ENCODE results near the gene USP13.
"Not testable (repeated sequence)": the region's sequence is repeated elsewhere in the genome, so short reads cannot be mapped to it uniquely, and the experiment has no call there.

The USP13 gene, protein sequence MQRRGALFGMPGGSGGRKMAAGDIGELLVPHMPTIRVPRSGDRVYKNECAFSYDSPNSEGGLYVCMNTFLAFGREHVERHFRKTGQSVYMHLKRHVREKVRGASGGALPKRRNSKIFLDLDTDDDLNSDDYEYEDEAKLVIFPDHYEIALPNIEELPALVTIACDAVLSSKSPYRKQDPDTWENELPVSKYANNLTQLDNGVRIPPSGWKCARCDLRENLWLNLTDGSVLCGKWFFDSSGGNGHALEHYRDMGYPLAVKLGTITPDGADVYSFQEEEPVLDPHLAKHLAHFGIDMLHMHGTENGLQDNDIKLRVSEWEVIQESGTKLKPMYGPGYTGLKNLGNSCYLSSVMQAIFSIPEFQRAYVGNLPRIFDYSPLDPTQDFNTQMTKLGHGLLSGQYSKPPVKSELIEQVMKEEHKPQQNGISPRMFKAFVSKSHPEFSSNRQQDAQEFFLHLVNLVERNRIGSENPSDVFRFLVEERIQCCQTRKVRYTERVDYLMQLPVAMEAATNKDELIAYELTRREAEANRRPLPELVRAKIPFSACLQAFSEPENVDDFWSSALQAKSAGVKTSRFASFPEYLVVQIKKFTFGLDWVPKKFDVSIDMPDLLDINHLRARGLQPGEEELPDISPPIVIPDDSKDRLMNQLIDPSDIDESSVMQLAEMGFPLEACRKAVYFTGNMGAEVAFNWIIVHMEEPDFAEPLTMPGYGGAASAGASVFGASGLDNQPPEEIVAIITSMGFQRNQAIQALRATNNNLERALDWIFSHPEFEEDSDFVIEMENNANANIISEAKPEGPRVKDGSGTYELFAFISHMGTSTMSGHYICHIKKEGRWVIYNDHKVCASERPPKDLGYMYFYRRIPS

DNA sequence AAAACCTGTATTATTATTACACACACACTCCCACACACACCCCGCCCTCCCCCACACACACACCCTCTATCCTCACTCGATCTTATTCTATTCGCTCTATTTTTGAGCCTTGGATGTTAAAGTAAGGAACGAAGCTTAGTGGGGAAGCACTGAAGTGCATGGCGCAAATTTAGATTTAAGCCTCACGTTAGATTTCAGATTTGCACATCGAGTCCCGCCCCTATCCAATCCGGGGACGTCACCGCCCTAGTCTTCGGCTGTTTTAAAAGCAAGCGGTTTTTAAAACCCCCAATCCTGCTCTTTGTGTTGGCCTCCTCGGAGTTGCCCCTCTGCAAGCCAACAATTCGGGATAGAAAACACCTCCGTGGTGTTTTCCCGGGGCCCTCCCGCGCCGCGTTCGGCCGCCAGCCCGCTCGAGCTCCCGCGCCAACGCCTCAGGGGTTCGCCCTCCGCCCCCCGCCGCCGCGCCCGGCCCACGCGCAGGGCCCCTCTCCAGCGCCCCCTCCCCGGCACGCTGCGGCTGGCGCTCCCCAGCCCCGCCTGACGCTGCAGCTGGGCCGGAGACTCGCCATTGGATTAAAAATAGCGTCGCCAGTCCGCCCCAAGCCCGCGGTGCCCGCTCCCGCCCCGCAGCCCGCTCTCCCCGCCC, at the start of gene USP13:
Gene USP13, plus strand, starts transcription at position 594 of the 649 bp plus-strand sequence. CDS start 186 bp downstream, outside the sequence.
- no peak for DNase-seq

DNA sequence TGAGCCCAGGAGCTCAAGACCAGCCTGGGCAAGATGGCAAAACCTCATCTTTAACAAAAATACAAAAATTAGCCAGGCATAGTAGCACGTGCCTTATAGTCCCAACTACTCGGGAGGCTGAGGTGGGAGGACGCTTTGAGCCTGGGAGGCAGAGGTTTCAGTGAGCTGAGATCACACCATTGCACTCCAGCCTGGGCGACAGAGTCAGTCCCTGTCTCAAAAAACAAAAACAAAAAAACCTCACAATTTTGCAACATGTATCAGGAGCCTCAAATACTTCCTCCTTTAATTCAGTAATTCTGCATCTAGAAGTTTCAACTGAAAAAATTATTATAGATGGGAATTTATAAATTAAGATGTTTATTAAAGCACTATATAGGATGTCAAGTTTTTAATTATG, 49.5 kb upstream of the USP13 start:
- no peak for DNase-seq

DNA sequence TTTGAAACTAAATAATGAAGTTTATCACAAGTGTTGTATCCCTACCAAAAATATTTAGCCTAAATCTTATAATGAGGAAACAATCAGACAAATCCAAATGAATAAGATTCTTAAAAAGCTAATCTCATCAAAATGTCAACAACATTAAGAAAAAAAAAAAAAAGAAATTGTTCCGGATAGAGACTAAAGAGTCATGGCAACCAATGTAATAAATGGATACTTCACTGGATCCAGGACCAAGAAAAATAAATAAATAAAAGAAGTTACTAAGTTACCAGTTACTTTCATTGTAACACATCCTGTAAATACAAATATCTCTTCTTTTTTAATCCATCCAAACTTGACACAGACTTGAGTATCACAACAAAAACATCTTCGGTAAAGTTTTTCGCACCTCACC, 49.0 kb upstream of the USP13 start:
- no peak for DNase-seq

DNA sequence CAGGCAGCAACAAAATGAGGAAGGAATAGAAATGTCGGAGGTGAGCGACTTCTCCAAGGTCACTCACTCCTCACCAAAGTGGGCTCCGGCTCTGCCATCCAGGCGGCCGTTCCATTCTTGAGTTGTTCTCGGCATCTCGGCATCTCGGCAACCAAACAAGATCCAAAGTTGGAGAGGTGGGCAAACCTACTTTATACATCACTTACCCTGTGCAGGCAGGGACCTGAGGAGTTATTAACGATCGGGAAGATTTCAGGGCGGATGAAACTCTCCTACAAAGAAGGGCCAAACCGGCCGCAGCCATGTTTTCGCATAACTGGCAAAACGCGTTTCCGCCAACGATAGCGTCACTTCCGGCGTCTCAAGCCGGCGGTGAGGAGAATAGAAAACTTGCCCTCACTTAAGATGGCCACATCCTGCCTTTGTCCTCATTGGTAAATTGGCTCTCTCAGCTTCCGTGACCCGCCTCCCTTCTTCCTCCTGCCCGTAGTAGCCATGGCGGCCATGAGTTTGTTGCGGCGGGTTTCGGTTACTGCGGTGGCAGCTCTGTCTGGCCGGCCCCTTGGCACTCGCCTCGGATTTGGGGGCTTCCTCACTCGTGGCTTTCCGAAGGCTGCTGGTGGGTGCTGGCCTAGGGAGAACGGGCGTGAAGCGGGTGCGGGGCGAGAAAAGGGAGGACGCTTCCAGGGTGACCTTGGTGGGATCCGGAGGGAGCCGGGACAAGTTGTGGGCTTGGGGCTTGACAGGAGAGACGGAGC, 48.3 kb upstream of the USP13 start, which contains the start of the genes MRPL47 and NDUFB5:
Gene MRPL47, minus strand, starts transcription at position 318 of the 758 bp plus-strand sequence. Its CDS starts 14 bp downstream, at position 304.
Gene NDUFB5, plus strand, starts transcription at position 474 of the 758 bp plus-strand sequence. Its CDS starts 22 bp downstream, at position 496.
- peak; percentile 93 for DNase-seq

DNA sequence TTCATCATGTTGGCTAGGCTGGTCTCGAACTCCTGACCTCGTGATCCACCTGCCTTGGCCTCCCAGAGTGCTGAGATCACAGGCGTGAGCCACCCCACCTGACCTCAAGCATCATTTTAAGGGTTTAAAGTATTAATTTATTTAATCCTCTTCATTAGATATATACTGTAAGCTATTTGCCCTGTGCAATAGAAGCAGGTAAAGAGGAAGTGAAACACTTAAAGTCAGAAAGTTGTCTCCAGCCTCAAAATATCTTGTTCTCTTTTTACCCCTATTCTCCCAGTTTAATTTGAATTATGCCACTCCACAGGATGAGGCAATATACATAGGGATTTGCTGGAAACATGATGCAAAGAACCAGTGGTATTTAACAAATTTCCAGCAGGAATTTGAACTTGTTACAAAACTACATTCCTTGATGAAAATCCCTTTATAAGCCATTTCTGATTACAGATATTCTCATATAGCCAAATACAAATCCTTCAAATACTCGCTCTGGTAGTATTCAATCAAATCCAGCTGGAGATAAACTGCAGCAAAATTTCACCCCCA, 46.2 kb upstream of the USP13 start:
- DNase-seq: no peak

DNA sequence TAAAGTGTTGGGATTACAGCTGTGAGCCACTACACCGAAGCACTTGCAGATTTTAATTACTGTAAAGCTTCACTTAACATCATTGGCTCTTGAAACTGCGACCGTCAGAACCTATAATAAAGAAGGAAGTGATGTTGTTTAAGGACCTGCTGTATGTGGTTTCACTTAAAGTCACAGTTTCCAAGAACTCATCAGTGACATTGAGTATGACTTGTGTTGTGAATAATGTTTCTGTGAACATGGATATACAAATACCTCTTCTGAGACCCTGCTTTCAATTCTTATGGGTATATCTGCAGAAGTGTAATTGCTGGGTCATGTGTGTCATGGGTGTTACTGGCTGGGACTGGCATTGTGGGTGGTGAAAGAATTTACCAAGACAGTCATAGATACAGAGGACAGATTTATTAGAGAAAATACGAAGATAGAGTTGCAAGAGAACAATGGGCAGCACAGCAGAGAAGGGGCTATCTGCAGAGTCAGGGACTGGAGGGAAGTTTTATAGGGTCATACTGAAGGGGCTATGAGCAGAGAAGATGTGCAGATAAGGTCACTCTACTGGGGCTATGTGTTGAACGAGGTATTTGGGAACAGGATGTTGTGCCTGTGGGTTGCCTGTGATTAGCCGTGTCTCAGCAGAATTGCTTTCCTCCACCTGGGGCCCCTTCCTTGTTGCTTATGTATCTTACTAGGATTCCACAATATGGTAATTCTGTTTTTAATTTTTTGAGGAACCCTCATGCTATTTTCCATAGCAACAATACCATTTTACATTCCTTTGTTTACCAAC, 43.7 kb upstream of the USP13 start:
- no peak for DNase-seq

DNA sequence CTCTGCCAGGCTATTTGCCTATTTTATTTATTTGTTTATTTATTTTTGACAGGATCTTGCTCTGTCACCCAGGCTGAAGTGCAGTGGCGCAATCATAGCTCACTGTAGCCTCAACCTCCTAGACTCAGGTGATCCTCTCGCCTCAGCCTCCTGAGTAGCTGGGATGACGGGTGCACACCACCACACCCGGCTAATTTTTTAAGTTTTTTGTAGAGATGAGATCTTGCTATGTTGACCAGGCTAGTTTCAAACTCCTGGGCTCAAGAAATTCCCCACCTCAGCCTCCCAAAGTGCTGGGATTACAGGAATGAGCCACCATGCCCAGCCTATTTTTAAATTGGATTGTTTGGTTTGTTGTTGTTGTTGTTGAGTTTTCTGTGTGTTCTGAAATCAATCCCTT, 42.8 kb upstream of the USP13 start:
- no peak for DNase-seq

DNA sequence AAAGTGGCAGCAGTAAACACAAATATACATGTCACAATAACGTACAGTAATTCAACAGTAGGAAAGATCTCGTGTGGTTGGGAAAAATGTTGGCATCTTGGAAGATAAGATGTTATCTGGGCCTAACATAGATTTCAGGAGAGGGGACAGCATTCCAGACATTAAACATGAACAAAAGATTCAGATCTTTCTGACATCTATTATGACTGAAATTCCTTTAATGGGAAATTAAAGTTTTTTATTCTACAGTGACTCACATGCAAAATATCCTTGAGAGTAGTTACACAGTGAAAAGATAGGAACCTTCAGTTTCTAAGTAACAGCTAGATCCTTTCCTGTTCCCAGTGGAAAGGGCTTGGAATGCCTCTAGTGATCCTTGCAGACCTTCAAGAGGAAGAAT, 39.0 kb upstream of the USP13 start:
- no peak for DNase-seq

DNA sequence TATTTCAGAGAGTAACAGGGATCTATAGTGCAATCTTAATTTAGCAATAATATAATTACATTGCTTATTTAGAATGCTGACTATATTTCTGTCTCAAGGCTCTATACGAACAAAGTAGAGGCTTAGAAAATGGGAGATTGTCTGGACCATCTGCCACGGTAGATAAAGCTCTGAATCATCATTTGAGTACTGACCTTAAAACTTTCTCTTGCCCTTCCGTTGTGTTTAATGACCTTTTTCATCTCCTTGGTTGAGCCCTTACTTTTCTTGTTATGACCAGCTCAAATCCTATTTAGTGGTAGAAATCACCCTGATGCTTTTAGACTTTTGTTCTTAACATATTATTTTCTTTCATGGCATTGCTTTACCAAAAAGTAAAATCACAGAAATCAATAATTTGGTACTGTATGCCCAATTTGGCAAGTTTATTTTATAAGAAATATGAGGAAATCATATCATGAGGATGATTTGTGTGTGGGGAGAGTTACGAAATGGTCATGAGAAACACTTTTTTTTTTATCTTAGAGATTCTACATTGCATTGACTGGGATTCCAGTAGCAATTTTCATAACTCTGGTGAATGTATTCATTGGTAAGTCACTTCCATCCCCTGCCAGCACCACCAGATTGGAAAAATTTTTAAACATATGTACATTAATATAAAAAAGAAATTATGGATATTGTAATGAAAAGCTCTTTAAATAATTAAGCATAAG, 37.2 kb upstream of the USP13 start:
- DNase-seq: no peak

DNA sequence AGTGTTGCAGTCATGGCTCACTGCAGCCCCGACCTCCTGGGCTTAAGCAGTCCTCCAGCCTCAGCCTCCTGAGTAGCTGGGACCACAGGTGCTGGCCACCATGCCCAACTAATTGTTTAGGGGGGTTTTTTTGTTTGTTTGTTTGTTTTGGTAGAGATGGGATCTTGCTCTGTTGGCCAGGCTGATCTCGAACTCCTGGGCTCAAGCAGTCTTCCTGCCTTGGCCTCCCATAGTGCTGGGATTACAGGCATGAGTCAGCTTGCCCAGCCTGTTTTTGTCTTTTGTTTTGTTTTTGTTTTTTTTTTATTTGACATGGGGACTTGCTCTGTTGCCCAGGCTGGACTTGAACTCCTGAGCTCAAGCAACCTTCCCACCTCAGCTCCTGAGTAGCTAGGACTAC, 30.8 kb upstream of the USP13 start:
- DNase-seq: no peak

DNA sequence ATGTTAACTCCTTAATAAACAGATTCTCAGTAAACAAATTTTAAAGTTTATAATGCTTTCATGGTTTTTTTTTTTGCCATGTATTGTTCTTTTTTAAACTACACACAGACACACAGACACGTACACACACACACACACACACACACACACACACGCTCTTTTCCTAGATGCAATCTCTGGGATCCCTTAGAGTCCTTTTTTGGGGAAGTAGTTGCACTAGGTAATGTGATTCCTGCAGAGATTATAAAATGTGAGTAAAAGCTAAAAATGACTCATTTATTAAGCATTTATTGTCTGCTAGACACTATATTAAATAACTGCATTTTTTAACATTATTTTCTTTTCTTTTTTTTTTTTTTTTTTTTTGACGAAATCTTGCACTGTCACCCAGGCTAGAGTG, 28.4 kb upstream of the USP13 start:
- DNase-seq: no peak

DNA sequence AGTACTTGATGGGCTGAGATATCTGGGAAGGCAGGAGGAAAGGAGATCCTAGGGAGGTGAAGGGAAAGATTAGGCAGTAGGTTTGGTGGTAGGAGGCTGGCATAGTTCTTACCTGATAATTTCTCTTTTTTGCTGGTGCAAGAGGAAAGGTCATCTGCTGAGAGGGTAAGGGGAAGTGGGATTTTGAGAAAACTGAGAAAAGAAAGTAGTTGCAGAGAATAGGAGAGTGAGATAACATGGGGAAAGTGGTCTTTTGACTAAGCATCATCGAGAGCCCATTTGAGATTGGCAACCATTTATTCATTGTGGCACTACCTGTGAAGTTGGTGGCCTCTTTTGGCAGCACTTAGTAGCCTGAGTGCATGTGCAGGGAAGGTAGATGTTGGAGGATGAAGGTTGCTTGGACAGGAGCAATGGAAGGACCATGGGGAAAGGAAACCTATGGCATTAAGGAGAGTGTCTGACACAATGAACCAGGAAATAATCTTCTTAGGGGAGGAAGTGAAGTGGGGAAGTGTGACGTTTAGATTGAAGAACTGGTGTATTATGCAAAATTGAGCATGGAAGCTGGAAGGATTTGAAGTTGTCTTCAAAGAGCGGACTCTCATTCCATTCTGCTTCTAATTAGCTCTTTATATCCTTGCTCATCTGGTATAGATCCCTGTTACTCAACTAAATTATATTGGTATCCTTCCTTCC, 21.9 kb upstream of the USP13 start:
- DNase-seq: no peak

DNA sequence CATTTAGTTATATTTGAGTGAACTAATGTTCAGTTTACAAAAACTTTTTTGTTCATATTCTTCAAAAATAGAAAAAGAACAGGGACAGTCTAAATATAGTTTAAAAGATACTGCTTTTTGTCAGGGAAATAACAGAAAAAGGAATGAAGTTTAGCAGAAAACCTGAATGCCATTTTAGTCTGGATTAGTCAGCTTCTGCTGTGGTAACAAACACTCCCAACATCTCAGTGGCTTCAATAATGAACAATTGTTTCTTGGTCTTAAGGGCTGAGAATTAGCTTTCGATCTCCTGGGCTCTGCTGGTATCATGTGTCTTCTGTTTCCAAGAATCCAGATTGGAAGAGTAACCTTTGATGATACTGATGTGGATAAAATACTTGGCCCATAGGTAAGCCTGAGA, 12.4 kb upstream of the USP13 start:
- no peak for DNase-seq

DNA sequence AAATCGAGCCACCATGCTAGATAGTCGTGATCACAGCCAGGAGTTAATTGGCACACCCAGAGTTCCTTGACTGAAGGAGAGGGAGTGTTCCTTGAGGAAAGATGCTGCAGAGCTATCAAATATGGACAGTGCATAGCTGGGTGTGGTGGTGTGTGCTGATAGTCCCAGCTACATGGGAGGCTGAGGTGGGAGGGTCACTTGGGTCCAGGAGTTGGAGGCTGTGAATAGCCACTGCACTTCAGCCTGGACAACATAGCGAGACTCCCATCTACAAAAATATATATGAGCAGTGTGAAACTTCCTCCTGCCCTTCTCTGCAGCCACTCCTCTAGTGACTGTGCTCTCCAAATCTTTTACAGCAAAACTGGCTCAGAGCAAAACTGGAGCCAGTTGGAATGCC, 10.0 kb upstream of the USP13 start:
- DNase-seq: no peak

DNA sequence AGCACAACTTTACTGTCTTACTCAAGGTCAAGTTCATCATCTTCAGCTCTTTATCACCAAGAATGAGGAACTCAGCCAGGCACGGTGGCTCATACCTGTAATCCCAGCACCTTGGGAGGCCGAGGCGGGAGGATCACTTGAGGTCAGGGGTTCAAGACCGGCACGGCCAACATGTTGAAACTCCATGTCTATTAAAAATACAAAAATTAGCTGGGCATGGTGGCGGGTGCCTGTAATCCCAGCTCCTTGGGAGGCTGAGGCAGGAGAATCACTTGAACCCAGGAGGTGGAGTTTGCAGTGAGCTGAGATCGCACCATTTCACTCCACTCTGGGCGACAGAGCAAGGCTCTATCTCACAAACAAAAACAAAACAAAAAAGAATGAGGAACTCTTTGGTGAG, 9.0 kb upstream of the USP13 start:
- DNase-seq: not testable (repeated sequence)

DNA sequence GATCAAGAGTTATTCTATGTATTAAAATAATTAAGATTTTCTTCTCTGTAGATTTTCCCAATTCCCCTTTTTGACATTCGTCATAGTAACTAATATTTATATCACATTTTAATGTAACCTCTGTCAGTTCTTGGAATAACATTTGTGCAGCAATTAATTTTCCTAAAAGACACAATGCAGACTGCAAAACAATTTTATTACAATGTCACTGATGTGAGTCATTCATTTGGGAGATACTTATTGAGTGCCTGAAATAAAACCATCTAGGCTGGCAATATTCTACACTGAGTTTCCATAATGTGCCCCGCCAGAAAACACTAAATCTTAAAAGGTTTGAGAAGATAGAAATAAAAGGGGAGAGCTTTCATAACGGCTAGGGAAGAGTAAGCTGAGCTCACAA, 6.7 kb upstream of the USP13 start:
- DNase-seq: no peak

DNA sequence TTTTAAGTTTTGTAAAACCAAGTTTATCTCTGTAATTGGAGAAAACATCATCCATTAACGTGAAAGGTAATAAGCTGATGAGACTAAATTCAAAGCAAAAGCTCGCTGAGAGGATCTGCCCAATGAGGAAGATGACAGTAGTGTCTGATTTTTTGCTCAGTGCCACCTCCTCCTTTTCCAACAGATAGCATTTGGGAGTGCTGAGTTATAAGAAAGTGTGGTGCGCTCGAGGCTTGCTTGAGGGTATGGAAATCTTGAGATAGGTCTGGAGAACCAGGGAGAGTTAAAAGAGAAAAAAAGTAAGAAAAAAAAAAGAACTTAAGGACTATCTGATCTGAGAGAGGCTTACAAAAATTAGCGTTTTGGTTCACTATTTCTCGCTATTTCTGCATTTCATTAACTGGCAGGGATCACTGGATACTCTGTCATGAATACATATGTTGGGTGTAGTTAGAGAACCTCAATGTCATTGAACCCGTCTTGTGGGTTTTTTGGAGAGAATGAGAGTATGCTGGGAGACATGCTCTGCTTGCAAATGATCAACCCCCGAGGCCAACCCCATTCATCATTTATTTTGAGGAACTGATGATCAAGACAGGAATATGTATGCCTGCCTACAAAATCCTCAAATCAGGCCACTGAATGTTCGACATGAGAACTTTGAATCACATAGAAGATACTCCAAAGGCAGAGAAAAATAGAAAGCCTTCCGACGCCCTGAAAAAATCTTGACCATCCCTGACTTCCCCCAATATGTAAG, 973 bp upstream of the USP13 start:
- no peak for DNase-seq

DNA sequence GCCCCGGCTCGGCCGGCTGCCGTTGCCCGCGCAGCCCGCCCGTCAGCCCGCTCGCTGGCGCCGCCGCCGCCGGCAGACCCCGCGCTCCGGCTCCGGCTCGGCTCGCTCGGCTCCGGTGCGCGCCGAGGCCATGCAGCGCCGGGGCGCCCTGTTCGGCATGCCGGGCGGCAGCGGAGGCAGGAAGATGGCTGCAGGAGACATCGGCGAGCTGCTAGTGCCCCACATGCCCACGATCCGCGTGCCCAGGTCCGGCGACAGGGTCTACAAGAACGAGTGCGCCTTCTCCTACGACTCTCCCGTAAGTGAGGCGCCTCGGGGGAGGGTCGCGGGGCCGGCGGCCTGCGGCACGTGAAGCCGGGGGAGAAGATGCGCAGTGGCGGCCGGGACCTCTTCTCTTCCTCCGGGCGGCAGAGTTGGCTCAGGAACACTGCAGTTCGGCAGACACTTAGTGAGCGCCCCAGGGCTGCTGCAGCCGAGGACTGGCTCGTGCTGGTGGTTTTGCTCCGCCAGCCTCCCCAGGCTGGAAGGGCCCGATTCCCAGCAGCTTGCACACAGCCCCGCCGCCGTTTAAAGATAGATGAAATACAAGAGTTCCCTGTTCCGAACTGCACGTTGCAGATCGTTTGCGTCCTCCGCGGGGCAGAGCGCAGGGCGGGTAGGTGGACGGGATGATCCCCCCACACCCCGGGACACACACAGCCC, 407 bp downstream of the USP13 start:
- no peak for DNase-seq

DNA sequence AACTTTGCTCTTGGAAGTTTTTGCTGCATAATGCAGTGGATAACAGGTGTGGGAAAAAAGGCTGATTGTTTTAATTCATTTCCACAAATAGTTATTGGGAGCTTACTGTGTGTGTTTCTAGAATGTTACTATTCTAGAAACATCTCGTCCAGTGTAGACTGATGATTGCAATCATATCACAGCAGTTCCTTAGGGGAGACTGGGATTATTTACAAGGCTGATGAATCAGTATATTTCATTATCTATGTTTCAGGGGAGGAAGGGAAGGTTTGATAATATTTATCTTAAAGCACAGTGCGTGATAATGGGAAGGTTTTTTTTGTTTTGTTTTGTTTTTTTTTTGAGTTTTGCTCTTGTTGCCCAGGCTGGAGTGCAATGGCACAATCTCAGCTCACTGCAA, 2.4 kb downstream of the USP13 start:
- no peak for DNase-seq

Data from NCI-H1436 treated with DMSO at 0.1 percent for 48 hours (cell line).